Gastrocnemius medialis (tissue), 4 donors: ENCODE results near the gene ESRRG.
A peak's percentile ranks its signal among the peaks of the same experiment; 100 is the strongest.

Experiments
- POLR2A ChIP-seq, 2 donors: fragments of 450-650 bp; IDR thresholded peaks; one replicate each; pipeline ENCODE4 v1.6.1; 2017; ENCODE audit warnings: antibody characterized with exemption in 2 of 2, mild to moderate bottlenecking in 2 of 2, moderate library complexity in 2 of 2
- TF ChIP-seq, protein P1 (sequence below), 5 experiments: fragments of 450-650 bp in 3 of 5; fragments of 200-600 bp in 2 of 5; sonication (generic) in 2 of 5; IDR thresholded peaks in 4 of 5; conservative IDR thresholded peaks in 1 of 5; 1 replicate in 4 of 5; 2 replicates in 1 of 5; pipeline ENCODE4 v1.5.1; 2016 to 2019; ENCODE audit warnings: antibody characterized with exemption in 5 of 5, mild to moderate bottlenecking in 3 of 5, moderate library complexity in 3 of 5

DNA sequence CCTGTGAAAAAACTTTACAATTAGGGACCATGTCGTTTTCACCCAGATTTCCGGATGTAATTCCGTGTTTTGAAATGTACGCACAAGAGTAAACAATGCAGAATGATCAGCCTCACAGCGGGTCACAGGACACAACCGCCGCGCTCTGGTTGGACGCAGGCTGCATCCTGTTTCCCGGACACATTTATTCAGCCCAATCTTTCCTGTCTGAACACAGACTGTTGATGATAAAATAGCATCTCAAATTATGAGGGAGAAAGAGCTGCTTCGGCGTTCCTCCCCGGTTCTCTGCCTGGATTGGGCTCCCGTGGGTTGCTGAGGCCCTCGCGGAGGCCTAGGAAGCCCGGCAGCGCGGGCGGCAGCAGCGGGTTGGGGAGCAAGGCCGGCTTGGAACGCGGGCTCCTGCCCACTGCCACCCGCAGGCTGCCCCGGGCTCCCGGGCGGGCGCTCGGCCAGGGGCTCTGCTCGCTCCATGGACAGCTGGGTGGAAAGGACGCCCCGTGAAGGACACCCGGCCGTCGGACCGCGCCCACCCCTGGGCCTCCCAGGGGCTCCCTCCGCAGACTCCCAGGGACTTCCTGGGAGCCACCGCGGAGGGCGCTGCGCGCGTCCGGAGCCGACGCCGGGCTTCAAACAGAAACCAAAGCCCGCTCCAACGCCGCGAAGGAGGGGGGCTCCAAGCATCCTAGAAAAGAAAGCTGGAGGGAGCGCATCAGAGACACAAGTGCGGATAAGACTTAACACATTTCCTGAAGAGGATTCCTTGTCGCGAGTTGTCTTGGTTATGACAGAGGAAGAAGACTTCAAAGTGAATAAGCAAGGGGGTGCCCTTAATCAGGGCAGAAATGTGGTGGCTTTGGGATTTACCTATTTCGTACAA is 122.3 kb downstream of the ESRRG start:
- peak; percentile 38 to 74 for TF ChIP-seq POLR2A (IDR thresholded peaks at IDR 0.05)
- TF ChIP-seq, protein P1, sequence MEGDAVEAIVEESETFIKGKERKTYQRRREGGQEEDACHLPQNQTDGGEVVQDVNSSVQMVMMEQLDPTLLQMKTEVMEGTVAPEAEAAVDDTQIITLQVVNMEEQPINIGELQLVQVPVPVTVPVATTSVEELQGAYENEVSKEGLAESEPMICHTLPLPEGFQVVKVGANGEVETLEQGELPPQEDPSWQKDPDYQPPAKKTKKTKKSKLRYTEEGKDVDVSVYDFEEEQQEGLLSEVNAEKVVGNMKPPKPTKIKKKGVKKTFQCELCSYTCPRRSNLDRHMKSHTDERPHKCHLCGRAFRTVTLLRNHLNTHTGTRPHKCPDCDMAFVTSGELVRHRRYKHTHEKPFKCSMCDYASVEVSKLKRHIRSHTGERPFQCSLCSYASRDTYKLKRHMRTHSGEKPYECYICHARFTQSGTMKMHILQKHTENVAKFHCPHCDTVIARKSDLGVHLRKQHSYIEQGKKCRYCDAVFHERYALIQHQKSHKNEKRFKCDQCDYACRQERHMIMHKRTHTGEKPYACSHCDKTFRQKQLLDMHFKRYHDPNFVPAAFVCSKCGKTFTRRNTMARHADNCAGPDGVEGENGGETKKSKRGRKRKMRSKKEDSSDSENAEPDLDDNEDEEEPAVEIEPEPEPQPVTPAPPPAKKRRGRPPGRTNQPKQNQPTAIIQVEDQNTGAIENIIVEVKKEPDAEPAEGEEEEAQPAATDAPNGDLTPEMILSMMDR (IDR thresholded peaks at IDR 0.05 in 4 of 5, conservative IDR thresholded peaks at IDR 0.05 in 1 of 5) = peak in 4 of 5 experiments; percentile 46 to 70 (median 57)
